Caki2 (cell line): Measurements from ENCODE around the gene CABP4. TPM values are rescaled to one million over a fixed set of nuclear protein-coding genes. Genes with fewer than 3 reads are reported as not detected.
"Not testable (repeated sequence)": the region's sequence is repeated elsewhere in the genome, so short reads cannot be mapped to it uniquely, and the experiment has no call there.

Source experiments
- DNase-seq: peaks from one replicate; pipeline ENCODE4 v3.0.0-alpha.2; 2015; ENCODE audit warnings: low read depth
- in situ Hi-C: cut with HindIII; loops from 2 replicates; pipeline ENCODE4 v1.10.0; 2016; ENCODE audit warnings: low sequenced_read_pairs, low pct_unique_long_range_greater_than_20kb, mixed read lengths
- total RNA-seq: library from RNA; depleted of rRNA; stranded (reverse); fragments of >200 nt; shearing (Covaris generic); gene quantifications from 2 replicates; pipeline ENCODE4 v1.2.3, GENCODE V29; 2014; ENCODE audit warnings: low replicate concordance

Gene CABP4
- total RNA-seq, 1 experiment from 2014 or later = 10.8 TPM

DNA sequence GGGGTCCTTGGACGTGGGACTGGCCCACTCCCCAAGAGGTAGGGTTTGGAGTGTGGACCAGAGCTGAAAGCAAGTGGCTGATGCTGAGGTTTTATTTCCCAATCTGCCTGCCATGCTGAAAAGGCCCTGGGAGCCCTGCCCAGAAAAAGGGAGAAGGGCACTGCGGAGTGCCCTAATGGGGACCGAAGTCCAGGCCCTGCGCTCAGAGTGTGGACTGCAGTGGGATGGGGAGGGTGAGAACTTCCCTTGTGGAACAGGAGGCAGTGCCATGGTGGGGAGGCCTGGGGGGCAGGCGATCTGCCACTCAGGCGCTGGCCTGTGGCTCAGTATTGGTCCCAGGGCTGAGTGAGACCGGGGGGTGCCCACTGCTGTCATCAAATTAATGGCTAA, 6.9 kb upstream of the CABP4 start:
- no peak for DNase-seq
- in situ Hi-C loops = no loop called here

GRCh38 chr11:67449116-67449844, 5.9 kb upstream of the CABP4 start:
- in situ Hi-C loops = no loop called here
- no peak for DNase-seq

- no peak for DNase-seq
- in situ Hi-C loops = no loop called here
These were observed 4.1 kb upstream of the CABP4 start for GRCh38 chr11:67450796-67451657.

- DNase-seq = no peak
- in situ Hi-C loops = no loop called here
These were observed 3.5 kb upstream of the CABP4 start for GRCh38 chr11:67451658-67451976.

DNA sequence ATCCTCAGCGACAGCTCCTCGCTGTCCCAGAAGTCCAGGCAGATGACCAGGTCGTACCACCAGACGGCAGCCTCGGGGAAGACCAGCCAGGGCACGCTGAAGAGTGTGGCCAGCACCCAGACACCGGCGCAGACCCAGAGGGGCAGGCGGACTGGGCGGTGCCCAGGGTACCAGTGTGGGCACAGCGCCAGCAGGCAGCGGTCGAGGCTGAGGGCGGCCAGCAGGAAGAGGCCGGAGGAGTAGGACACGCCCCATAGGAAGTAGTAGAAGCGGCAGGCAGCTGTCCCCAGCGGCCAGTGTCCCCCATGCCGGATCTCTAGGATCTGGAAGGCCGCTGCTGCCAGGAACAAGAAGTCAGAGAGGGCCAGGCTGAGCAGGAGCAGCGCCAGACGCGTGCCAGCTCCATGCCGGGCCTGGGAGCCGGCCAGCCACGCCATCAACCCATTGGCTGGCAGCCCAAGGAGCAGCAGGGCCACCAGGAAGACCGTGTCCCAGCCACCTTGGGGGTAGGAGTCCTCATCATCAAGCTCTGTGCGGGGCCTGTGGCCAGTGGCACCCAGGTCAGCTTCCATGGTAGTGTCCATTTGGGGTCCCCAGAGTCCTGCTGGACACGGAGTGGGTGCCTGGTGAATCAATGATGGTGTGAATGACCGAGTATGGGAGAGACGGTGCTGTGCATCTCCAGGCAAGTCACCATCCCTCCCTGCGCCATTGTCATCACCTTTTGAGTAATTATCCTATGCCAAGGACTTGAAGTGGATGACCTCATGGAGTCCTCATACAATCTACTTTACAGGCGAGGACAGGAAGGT, 2.8 kb upstream of the CABP4 start, which contains the start of gene GPR152:
TSS of gene GPR152 (minus strand) at position 589 of the 812 bp plus-strand sequence. CDS start at position 584, 5 bp downstream.
- DNase-seq = peak; percentile 54
- in situ Hi-C loops = no loop called here

DNA sequence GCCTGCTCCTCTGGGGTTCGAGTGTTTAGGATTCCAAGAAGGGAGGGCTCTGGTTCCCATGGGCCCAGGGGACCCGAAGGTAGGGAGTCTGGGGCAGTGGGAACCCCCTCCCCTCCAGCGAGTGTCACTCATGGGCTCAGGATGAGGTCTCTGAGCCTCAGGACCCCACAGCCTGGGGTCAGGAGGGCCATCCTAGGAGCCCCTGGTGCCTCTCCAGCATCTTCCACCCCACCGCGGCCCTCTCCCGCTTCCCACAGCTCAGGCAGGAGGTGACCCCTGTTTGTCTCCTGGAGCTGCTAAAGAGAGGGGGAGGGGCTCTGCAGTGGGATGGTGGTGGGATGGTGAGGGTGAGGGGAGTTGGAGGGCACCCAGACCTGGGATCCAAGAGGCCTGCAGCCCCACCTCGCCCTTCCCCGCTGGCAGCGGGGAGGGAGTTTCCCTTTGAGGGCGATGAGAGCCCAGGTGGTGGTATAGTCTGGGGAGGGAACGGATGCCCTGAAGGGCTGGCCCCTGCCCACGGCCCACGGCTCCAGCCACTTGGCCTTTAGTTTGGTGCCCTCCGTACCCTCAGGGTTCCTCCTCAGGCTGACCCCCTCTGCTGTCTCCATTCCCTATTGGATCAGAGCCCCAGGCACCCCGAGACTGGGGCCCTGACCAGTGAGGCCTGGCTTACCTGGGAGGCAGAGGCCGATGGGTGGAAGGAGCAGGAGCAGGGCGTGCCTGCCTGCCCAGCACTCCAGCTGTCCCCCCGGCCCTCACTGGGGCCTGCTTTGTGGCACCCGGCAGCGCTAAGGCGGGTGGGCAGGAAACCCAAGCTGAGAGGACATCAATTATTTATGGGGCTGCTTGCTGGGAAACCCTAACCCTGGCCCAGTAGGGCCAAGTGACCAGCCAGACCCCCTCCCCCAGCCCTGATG, 1.1 kb upstream of the CABP4 start:
- in situ Hi-C loops = no loop called here
- no peak for DNase-seq

DNA sequence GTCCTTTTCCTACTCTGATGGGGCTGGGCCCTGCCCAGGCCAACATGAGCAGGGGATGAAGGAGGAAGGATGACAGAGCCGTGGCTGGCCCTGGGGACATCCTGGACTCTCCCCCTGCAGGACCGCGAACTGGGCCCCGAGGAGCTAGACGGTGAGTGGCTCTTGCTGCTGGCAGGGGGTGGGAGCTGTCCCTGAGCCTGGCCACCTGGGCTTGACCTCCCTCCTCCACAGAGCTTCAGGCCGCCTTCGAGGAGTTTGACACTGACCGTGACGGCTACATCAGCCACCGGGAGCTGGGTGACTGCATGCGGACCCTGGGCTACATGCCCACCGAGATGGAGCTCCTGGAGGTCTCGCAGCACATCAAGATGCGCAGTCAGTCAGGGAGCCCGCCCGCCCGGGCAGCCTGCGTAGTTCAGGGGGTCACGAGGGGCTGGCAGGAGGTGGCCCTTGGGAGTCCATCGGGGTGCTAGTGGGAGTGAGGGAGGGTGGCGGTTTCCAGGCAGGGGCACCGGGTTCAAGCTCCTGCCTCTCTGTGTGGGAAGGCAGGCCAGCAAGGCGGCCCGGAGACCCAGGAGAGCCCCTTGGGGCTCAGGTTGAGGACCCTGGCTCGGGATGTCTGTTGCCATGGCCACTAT, 1.0 kb downstream of the CABP4 start:
- DNase-seq = no peak
- in situ Hi-C loops = no loop called here

DNA sequence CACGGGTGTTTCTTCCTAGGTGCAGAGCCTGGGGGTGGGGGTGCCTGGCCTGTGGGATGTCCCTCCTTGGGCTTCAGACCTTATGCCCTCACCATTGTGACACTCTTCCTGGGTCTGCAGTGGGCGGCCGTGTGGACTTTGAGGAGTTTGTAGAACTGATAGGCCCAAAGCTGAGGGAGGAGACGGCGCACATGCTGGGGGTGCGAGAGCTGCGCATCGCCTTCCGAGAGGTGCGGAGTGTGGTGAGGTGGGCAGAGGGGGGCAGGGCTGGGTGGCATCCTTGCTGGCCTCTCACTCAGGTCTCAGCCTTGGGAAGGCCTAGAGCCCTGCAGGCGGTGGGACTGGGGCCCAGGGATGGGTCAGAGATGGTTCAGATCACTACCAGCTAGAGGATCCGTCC, 2.3 kb downstream of the CABP4 start:
- in situ Hi-C loops = no loop called here
- DNase-seq = no peak

DNA sequence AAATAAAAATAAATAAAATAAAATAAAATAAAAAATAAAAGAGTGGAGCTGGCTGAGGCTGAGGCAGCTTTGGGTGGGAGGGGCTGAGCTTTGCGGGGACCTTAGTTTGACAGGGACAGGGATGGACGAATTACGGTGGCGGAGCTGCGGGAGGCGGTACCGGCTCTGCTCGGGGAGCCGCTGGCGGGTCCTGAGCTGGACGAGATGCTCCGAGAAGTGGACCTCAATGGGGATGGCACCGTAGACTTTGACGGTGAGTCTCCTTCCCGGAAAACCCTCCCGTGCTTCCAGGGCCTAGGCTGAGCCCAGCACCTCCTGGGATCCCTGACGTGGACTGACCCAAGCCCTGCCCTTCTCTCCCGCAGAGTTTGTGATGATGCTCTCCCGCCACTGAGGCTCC, 3.1 kb downstream of the CABP4 start:
- no peak for DNase-seq
- in situ Hi-C loops = no loop called here

DNA sequence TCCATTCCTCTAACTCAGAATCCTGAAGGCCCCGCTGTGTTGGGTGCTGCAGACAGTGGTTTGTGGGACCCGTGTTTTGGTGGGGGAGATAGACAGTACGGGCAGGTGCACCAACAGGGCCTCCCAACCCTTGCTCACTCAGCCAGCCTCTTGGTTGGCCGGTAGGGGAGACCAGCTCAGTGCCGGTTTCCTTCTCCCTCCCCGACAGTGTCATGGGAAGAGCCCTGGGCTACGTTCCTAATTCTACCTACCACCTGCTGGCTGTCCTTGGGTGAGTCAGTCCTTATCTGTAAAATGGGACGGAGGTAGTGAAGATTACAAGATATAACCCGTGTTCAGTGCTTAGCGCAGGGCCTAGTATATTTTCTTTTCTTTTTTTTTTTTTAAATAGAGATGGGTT, 8.0 kb downstream of the CABP4 start:
- DNase-seq = no peak
- in situ Hi-C loops = no loop called here

GRCh38 chr11:67463680-67464410, 8.7 kb downstream of the CABP4 start:
- peak; percentile 81 for DNase-seq

GRCh38 chr11:67464411-67465188, 9.4 kb downstream of the CABP4 start:
- in situ Hi-C loops = no loop called here
- DNase-seq = peak; percentile 80

More at GRCh38 chr11:67463680-67464410, 8.7 kb downstream of the CABP4 start:
- in situ Hi-C loops = no loop called here

DNA sequence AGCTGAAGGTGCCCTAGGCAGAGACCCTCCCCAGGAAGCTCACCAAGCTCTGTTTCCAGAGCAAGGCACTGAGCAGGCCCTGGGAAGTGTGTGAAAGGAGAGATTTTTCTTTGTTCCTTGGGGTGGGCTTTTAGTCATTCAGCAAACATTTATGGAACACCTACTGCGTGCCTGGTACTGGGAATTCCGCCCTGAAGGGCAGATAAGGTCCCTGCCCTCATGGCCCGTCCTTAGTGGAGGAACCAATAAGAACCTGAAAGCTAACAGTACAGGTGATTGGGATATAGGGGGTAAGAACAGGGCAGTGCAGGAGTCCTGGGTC, 10.0 kb downstream of the CABP4 start:
- in situ Hi-C loops = no loop called here
- peak; percentile 28 for DNase-seq

GRCh38 chr11:67465530-67465929, 10.4 kb downstream of the CABP4 start:
- DNase-seq, in situ Hi-C loops: not testable (repeated sequence)

DNA sequence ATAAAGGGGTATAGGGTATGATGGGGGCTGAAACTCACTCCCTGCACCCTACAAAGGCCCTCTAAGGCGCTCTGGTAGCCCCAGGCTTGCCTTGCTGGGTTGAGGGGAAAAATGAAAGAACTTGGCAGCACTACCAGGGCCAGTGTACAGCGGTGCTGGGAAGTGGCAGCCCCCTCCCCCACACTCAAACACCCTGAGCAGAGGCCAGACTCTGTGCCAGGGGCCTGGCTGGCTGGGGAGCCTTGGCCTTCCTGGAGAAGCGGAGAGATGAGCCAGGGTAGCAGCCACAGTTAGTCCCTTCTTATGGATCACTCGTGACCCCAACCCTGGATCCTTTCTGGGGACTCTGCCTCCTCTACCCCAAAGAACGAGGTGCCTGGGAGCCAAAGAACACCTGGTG, 11.2 kb downstream of the CABP4 start:
- in situ Hi-C loops = no loop called here
- no peak for DNase-seq
